Neural cell (in vitro differentiated cells): ENCODE results near the gene EYS. TPM values are rescaled to one million over a fixed set of nuclear protein-coding genes. Genes with fewer than 3 reads are reported as not detected.

ENCODE experiments used
- H2AFZ ChIP-seq: fragments of 200-600, 300-800 bp; sonication (generic), shearing (Covaris generic); 2 replicates; pipeline ENCODE4 v1.6.0; 2014; ENCODE audit warnings: low read depth, mild to moderate bottlenecking, antibody characterized with exemption, low read length, moderate library complexity
- H3F3A ChIP-seq: fragments of 200-600 bp; shearing (Covaris generic); 2 replicates; pipeline ENCODE4 v1.6.1; 2016; ENCODE audit warnings: mild to moderate bottlenecking, moderate library complexity, mixed read lengths, antibody characterized with exemption, low read length; ENCODE audit not compliant: insufficient read depth, poor library complexity, severe bottlenecking
- H3K27ac ChIP-seq: fragments of 200-600, 300-800 bp; sonication (generic), shearing (Covaris generic); 2 replicates; pipeline ENCODE4 v1.5.1; 2014; ENCODE audit warnings: mild to moderate bottlenecking, low read length, moderate library complexity
- H3K27me3 ChIP-seq: fragments of 300-800, 200-600 bp; sonication (generic), shearing (Covaris generic); 2 replicates; pipeline ENCODE4 v1.6.0; 2014; ENCODE audit warnings: mild to moderate bottlenecking, low read depth, low read length, moderate library complexity; ENCODE audit not compliant: insufficient read depth
- H3K36me3 ChIP-seq: fragments of 300-800, 200-600 bp; sonication (generic), shearing (Covaris generic); 2 replicates; pipeline ENCODE4 v1.5.1; 2014; ENCODE audit warnings: mild to moderate bottlenecking, antibody characterized with exemption, low read length, moderate library complexity; ENCODE audit not compliant: insufficient read depth
- H3K4me2 ChIP-seq: fragments of 300-800, 200-600 bp; sonication (generic), shearing (Covaris generic); 2 replicates; pipeline ENCODE4 v1.6.0; 2014; ENCODE audit warnings: mild to moderate bottlenecking, low read length
- H3K4me3 ChIP-seq: fragments of 300-800, 200-600 bp; sonication (generic), shearing (Covaris generic); 2 replicates; pipeline ENCODE4 v1.5.1; 2014; ENCODE audit warnings: mild to moderate bottlenecking, low read length, moderate library complexity
- H3K79me2 ChIP-seq: fragments of 200-600 bp; shearing (Covaris generic); replicated peaks from 2 replicates; pipeline ENCODE4 v1.6.0; 2014; ENCODE audit warnings: mild to moderate bottlenecking, low read length, moderate library complexity; ENCODE audit not compliant: insufficient read depth
- H3K9ac ChIP-seq: fragments of 300-800, 200-600 bp; sonication (generic), shearing (Covaris generic); 2 replicates; pipeline ENCODE4 v1.6.1; 2016; ENCODE audit warnings: mild to moderate bottlenecking, low read length, mixed read lengths
- H3K9me2 ChIP-seq: fragments of 200-600 bp; shearing (Covaris generic); 2 replicates; pipeline ENCODE4 v1.6.1; 2016; ENCODE audit warnings: mild to moderate bottlenecking, low read length, mixed read lengths; ENCODE audit not compliant: insufficient read depth
- H3K9me3 ChIP-seq: fragments of 200-600, 300-800 bp; sonication (generic), shearing (Covaris generic); 2 replicates; pipeline ENCODE4 v1.6.1; 2016; ENCODE audit warnings: mild to moderate bottlenecking, mixed run types, low read length, moderate library complexity, mixed read lengths
- H4K20me1 ChIP-seq: fragments of 200-600 bp; shearing (Covaris generic); 2 replicates; pipeline ENCODE4 v1.6.1; 2016; ENCODE audit warnings: mild to moderate bottlenecking, mixed run types; ENCODE audit not compliant: insufficient read depth
- CTCF ChIP-seq: fragments of 450-650 bp; IDR thresholded peaks from 2 replicates; pipeline ENCODE4 v1.5.1; 2014; ENCODE audit warnings: antibody characterized with exemption, mild to moderate bottlenecking, moderate library complexity; ENCODE audit not compliant: poor library complexity, severe bottlenecking
- EP300 ChIP-seq: fragments of 450-650 bp; conservative IDR thresholded peaks from 2 replicates; pipeline ENCODE4 v1.6.1; 2014; ENCODE audit warnings: antibody characterized with exemption, mild to moderate bottlenecking, moderate library complexity; ENCODE audit not compliant: poor library complexity, severe bottlenecking
- EZH2 ChIP-seq: fragments of 200-600, 300-800 bp; shearing (Covaris generic), sonication (generic); IDR thresholded peaks from 2 replicates; pipeline ENCODE4 v1.6.1; 2014; ENCODE audit warnings: antibody characterized with exemption, low read length, borderline replicate concordance, mild to moderate bottlenecking; ENCODE audit not compliant: insufficient read depth, poor library complexity, severe bottlenecking
- MXI1 ChIP-seq: fragments of 450-650 bp; conservative IDR thresholded peaks from 2 replicates; pipeline ENCODE4 v1.6.1; 2014; ENCODE audit warnings: antibody characterized with exemption, mild to moderate bottlenecking; ENCODE audit not compliant: poor library complexity, severe bottlenecking
- POLR2AphosphoS5 ChIP-seq: IDR thresholded peaks from 2 replicates; pipeline ENCODE4 v1.6.1; 2012
- RAD21 ChIP-seq: fragments of 450-650 bp; conservative IDR thresholded peaks from 2 replicates; pipeline ENCODE4 v1.6.1; 2014; ENCODE audit warnings: antibody characterized with exemption, mild to moderate bottlenecking, moderate library complexity
- REST ChIP-seq: IDR thresholded peaks from 2 replicates; pipeline ENCODE4 v1.6.1; 2012; ENCODE audit warnings: borderline replicate concordance
- SMC3 ChIP-seq: fragments of 450-650 bp; conservative IDR thresholded peaks from 2 replicates; pipeline ENCODE4 v1.6.1; 2014; ENCODE audit warnings: antibody characterized with exemption, mild to moderate bottlenecking, moderate library complexity; ENCODE audit not compliant: poor library complexity
- TAF1 ChIP-seq: IDR thresholded peaks from 2 replicates; pipeline ENCODE4 v1.6.1; 2012; ENCODE audit warnings: low read depth
- polyA plus RNA-seq: library from polyadenylated mRNA; depleted of rRNA; stranded (reverse); fragments of >200 nt; gene quantifications from 2 replicates; pipeline ENCODE4 v1.2.3, GENCODE V29; 2014

EYS gene
- polyA plus RNA-seq, 1 donor from 2014 or later = 0.38 TPM

- H3K79me2 ChIP-seq = no peaks in the 10 kb centered on the region
- peak overlapping the region; percentile 32 for H3K27ac ChIP-seq
- no peaks in the 10 kb centered on the region for H3F3A ChIP-seq
- H3K9me2 ChIP-seq = no peaks in the 10 kb centered on the region
- peak overlapping the region; percentile 34 for H2AFZ ChIP-seq
- no peak overlapping the region for H3K9ac ChIP-seq
- H3K27me3 ChIP-seq = no peaks in the 10 kb centered on the region
- H3K9me3 ChIP-seq = no peaks in the 10 kb centered on the region
- TF ChIP-seq EP300 = peak; percentile 56
- no peak for TF ChIP-seq TAF1
- peak; percentile 45 for TF ChIP-seq POLR2AphosphoS5
- TF ChIP-seq CTCF = no peak
- H4K20me1 ChIP-seq = no peaks in the 10 kb centered on the region
- no peak overlapping the region for H3K4me3 ChIP-seq
- no peaks in the 10 kb centered on the region for H3K36me3 ChIP-seq
- no peak overlapping the region for H3K4me2 ChIP-seq
These were observed 1759.1 kb downstream of the EYS start for GRCh38 chr6:63947792-63948529.

- Histone ChIP-seq H3K27me3 (no peaks in the 10 kb centered on the region), H3K27ac (no peak overlapping the region), H3K36me3 (no peaks in the 10 kb centered on the region), H3K79me2 (no peaks in the 10 kb centered on the region), H3F3A (no peaks in the 10 kb centered on the region), H4K20me1 (no peaks in the 10 kb centered on the region), H3K9me3 (no peaks in the 10 kb centered on the region), H3K4me3 (no peak overlapping the region), H2AFZ (no peak overlapping the region), H3K4me2 (no peak overlapping the region), H3K9me2 (no peaks in the 10 kb centered on the region), H3K9ac (no peak overlapping the region)
- TF ChIP-seq SMC3 = no peak
- TF ChIP-seq POLR2AphosphoS5 = no peak
- TF ChIP-seq TAF1 = no peak
- TF ChIP-seq REST = no peak
- no peak for TF ChIP-seq RAD21
- no peak for TF ChIP-seq EP300
- no peak for TF ChIP-seq MXI1
- TF ChIP-seq CTCF = no peak
- no peak for TF ChIP-seq EZH2
These were observed 1761.0 kb downstream of the EYS start for GRCh38 chr6:63945987-63946386.
